ENCODE results near the gene RAP1GAP.

RAP1GAP gene

GRCh38 chr1:21592086-21592865 is 76.9 kb downstream of the RAP1GAP start:
- DNase-seq (ENCODE audit: extremely low read depth, low read depth) = no peak
- no peak for TF ChIP-seq CTCF (IDR thresholded peaks at IDR 0.05; ENCODE audit: low read depth, low read length, missing control alignments)
- H3K4me3 ChIP-seq (replicated peaks; ENCODE audit: low read depth, low read length) = no peak overlapping the region

GRCh38 chr1:21590934-21591333 is 78.2 kb downstream of the RAP1GAP start:
- no peak for DNase-seq (ENCODE audit: extremely low read depth, low read depth)
- no peak overlapping the region for H3K4me3 ChIP-seq (replicated peaks; ENCODE audit: low read depth, low read length)
- TF ChIP-seq CTCF (IDR thresholded peaks at IDR 0.05; ENCODE audit: low read depth, low read length, missing control alignments) = no peak

GRCh38 chr1:21590126-21590880 is 78.9 kb downstream of the RAP1GAP start:
- TF ChIP-seq CTCF (IDR thresholded peaks at IDR 0.05; ENCODE audit: low read depth, low read length, missing control alignments) = no peak
- no peak for DNase-seq (ENCODE audit: extremely low read depth, low read depth)
- H3K4me3 ChIP-seq (replicated peaks; ENCODE audit: low read depth, low read length) = no peak overlapping the region

- H3K4me3 ChIP-seq (replicated peaks; ENCODE audit: low read depth, low read length) = no peak overlapping the region
- TF ChIP-seq CTCF (IDR thresholded peaks at IDR 0.05; ENCODE audit: low read depth, low read length, missing control alignments) = no peak
- no peak for DNase-seq (ENCODE audit: extremely low read depth, low read depth)
Observed at GRCh38 chr1:21589618-21590017, 79.5 kb downstream of the RAP1GAP start.

GRCh38 chr1:21587602-21587953 is 81.6 kb downstream of the RAP1GAP start:
- TF ChIP-seq CTCF (IDR thresholded peaks at IDR 0.05; ENCODE audit: low read depth, low read length, missing control alignments) = no peak
- H3K4me3 ChIP-seq (replicated peaks; ENCODE audit: low read depth, low read length) = no peak overlapping the region
- DNase-seq (ENCODE audit: extremely low read depth, low read depth) = no peak

- peak; percentile 44 for DNase-seq (ENCODE audit: extremely low read depth, low read depth)
- H3K4me3 ChIP-seq (replicated peaks; ENCODE audit: low read depth, low read length) = no peak overlapping the region
- no peak for TF ChIP-seq CTCF (IDR thresholded peaks at IDR 0.05; ENCODE audit: low read depth, low read length, missing control alignments)
Observed at GRCh38 chr1:21586846-21587601, 82.1 kb downstream of the RAP1GAP start.

Measured in HFF-Myc (cell line).